HG03558 (cell line): ENCODE measurements around the gene LRMDA.

ENCODE experiments used
- ATAC-seq: cut with Tn5 transposase; IDR thresholded peaks from one replicate; pipeline ENCODE4 v1.9.1; 2021; ENCODE audit warnings: moderate number of reproducible peaks; ENCODE audit not compliant: unreplicated experiment; ENCODE audit errors: extremely low read depth

The LRMDA gene

GRCh38 chr10:76230921-76231285 lies 799.5 kb downstream of the LRMDA start:
- ATAC-seq, result no peak

GRCh38 chr10:76231286-76231934 lies 800.0 kb downstream of the LRMDA start:
- ATAC-seq, result no peak

GRCh38 chr10:76234499-76235226 lies 803.2 kb downstream of the LRMDA start:
- no peak for ATAC-seq

- ATAC-seq, result no peak
Observed at GRCh38 chr10:76236356-76236755, 804.9 kb downstream of the LRMDA start.

- ATAC-seq, result no peak
Observed at GRCh38 chr10:76242956-76243355, 811.5 kb downstream of the LRMDA start.

- no peak for ATAC-seq
Observed at GRCh38 chr10:76244061-76244686, 812.8 kb downstream of the LRMDA start.

- no peak for ATAC-seq
Observed at GRCh38 chr10:76245951-76246495, 814.6 kb downstream of the LRMDA start.

- ATAC-seq, result no peak
Observed at GRCh38 chr10:76248649-76249200, 817.3 kb downstream of the LRMDA start.

GRCh38 chr10:76251841-76252671 lies 820.6 kb downstream of the LRMDA start:
- no peak for ATAC-seq

GRCh38 chr10:76252733-76253132 lies 821.3 kb downstream of the LRMDA start:
- no peak for ATAC-seq

GRCh38 chr10:76255241-76255640 lies 823.8 kb downstream of the LRMDA start:
- no peak for ATAC-seq

GRCh38 chr10:76257816-76258215 lies 826.4 kb downstream of the LRMDA start:
- no peak for ATAC-seq

GRCh38 chr10:76265441-76266113 lies 834.2 kb downstream of the LRMDA start:
- ATAC-seq, result no peak

- no peak for ATAC-seq
Observed at GRCh38 chr10:76268530-76268929, 837.1 kb downstream of the LRMDA start.

GRCh38 chr10:76268954-76269353 lies 837.5 kb downstream of the LRMDA start:
- ATAC-seq, result no peak

GRCh38 chr10:76270464-76270863 lies 839.0 kb downstream of the LRMDA start:
- no peak for ATAC-seq

GRCh38 chr10:76274933-76275332 lies 843.5 kb downstream of the LRMDA start:
- no peak for ATAC-seq

- no peak for ATAC-seq
Observed at GRCh38 chr10:76278811-76279460, 847.5 kb downstream of the LRMDA start.

- ATAC-seq, result no peak
Observed at GRCh38 chr10:76281659-76282058, 850.2 kb downstream of the LRMDA start.
